Fibroblast of peridontal ligament (primary cell): ENCODE measurements around the gene NUP133.
"Not testable (repeated sequence)": the region's sequence is repeated elsewhere in the genome, so short reads cannot be mapped to it uniquely, and the experiment has no call there.

Source experiments
- DNase-seq: peaks from one replicate; pipeline ENCODE4 v3.0.0-alpha.2; 2010; ENCODE audit errors: extremely low read depth

Gene NUP133

GRCh38 chr1:229507951-229508822, at the start of gene NUP133:
Gene NUP133, minus strand, starts transcription at chr1:229508341. Its CDS starts 92 bp downstream, at chr1:229508249.
- DNase-seq = peak; percentile 98

- DNase-seq = peak; percentile 48
These were observed 49.2 kb upstream of the NUP133 start for GRCh38 chr1:229557200-229557850.

GRCh38 chr1:229554886-229555621, 46.9 kb upstream of the NUP133 start:
- no peak for DNase-seq

GRCh38 chr1:229553621-229554130, 45.5 kb upstream of the NUP133 start:
- DNase-seq = no peak

GRCh38 chr1:229552732-229553131, 44.6 kb upstream of the NUP133 start:
- no peak for DNase-seq

GRCh38 chr1:229550812-229551567, 42.8 kb upstream of the NUP133 start:
- no peak for DNase-seq

- DNase-seq = no peak
These were observed 39.4 kb upstream of the NUP133 start for GRCh38 chr1:229547542-229547941.

GRCh38 chr1:229544587-229544986, 36.4 kb upstream of the NUP133 start:
- no peak for DNase-seq

GRCh38 chr1:229539863-229540506, 31.8 kb upstream of the NUP133 start:
- DNase-seq = no peak

GRCh38 chr1:229538945-229539344, 30.8 kb upstream of the NUP133 start:
- no peak for DNase-seq

- no peak for DNase-seq
These were observed 29.8 kb upstream of the NUP133 start for GRCh38 chr1:229537894-229538293.

- DNase-seq = no peak
These were observed 28.8 kb upstream of the NUP133 start for GRCh38 chr1:229536982-229537381.

GRCh38 chr1:229535230-229535629, 27.1 kb upstream of the NUP133 start:
- DNase-seq = no peak

- DNase-seq = no peak
These were observed 23.2 kb upstream of the NUP133 start for GRCh38 chr1:229531326-229531725.

GRCh38 chr1:229529639-229530038, 21.5 kb upstream of the NUP133 start:
- DNase-seq = no peak

GRCh38 chr1:229526695-229527094, 18.6 kb upstream of the NUP133 start:
- no peak for DNase-seq

GRCh38 chr1:229523052-229523451, 14.9 kb upstream of the NUP133 start:
- DNase-seq = no peak

- peak; percentile 80 for DNase-seq
These were observed 6.6 kb upstream of the NUP133 start for GRCh38 chr1:229514578-229515275.

GRCh38 chr1:229511625-229512024, 3.5 kb upstream of the NUP133 start:
- not testable (repeated sequence) for DNase-seq

GRCh38 chr1:229511201-229511600, 3.1 kb upstream of the NUP133 start:
- not testable (repeated sequence) for DNase-seq
